OCI-LY1 (cell line): ENCODE measurements around the gene GCK.

Source experiments
- H2AFZ ChIP-seq: fragments of 200-600 bp; sonication (generic), shearing (Covaris generic); 2 replicates; pipeline ENCODE4 v1.6.0; 2014; ENCODE audit warnings: antibody characterized with exemption, mild to moderate bottlenecking, low read length
- H3F3A ChIP-seq: fragments of 200-600 bp; sonication (generic), shearing (Covaris generic); 2 replicates; pipeline ENCODE4 v1.6.0; 2014; ENCODE audit warnings: mild to moderate bottlenecking, antibody characterized with exemption, low read length, moderate library complexity; ENCODE audit not compliant: insufficient read depth
- H3K27ac ChIP-seq: fragments of 200-600 bp; sonication (generic); 2 replicates; pipeline ENCODE4 v1.5.1; 2014; ENCODE audit warnings: low read length, mixed run types, mild to moderate bottlenecking, low read depth; ENCODE audit not compliant: poor library complexity, severe bottlenecking
- H3K27me3 ChIP-seq: fragments of 200-600 bp; sonication (generic); 2 replicates; pipeline ENCODE4 v1.6.0; 2014; ENCODE audit warnings: antibody characterized with exemption, mild to moderate bottlenecking, low read length, moderate library complexity; ENCODE audit not compliant: insufficient read depth
- H3K36me3 ChIP-seq: fragments of 200-600 bp; sonication (generic); 2 replicates; pipeline ENCODE4 v1.6.1; 2014; ENCODE audit warnings: mild to moderate bottlenecking, antibody characterized with exemption, low read length, moderate library complexity, mixed read lengths; ENCODE audit not compliant: insufficient read depth
- H3K4me1 ChIP-seq: fragments of 200-600 bp; sonication (generic); 2 replicates; pipeline ENCODE4 v1.5.1; 2014; ENCODE audit warnings: mild to moderate bottlenecking, low read length, moderate library complexity; ENCODE audit not compliant: insufficient read depth, severe bottlenecking
- H3K4me2 ChIP-seq: fragments of 200-600 bp; sonication (generic), shearing (Covaris generic); 2 replicates; pipeline ENCODE4 v1.6.1; 2014; ENCODE audit warnings: low read length
- H3K4me3 ChIP-seq: fragments of 200-600 bp; sonication (generic); 2 replicates; pipeline ENCODE4 v1.5.1; 2014; ENCODE audit warnings: low read length, low read depth, mild to moderate bottlenecking, mixed read lengths; ENCODE audit not compliant: poor library complexity, severe bottlenecking
- H3K79me2 ChIP-seq: fragments of 200-600 bp; shearing (Covaris generic); 2 replicates; pipeline ENCODE4 v1.6.1; 2016; ENCODE audit warnings: mixed run types, low read length, mixed read lengths; ENCODE audit not compliant: insufficient read depth
- H3K9ac ChIP-seq: fragments of 200-600 bp; sonication (generic), shearing (Covaris generic); 2 replicates; pipeline ENCODE4 v1.6.1; 2014; ENCODE audit warnings: mild to moderate bottlenecking, low read length, mixed read lengths
- H3K9me2 ChIP-seq: fragments of 200-600 bp; sonication (generic), shearing (Covaris generic); 2 replicates; pipeline ENCODE4 v1.6.1; 2014; ENCODE audit warnings: low read depth, mild to moderate bottlenecking, low read length, mixed read lengths
- H3K9me3 ChIP-seq: fragments of 200-600 bp; shearing (Covaris generic); 2 replicates; pipeline ENCODE4 v1.6.1; 2014; ENCODE audit warnings: low read length, mixed read lengths
- H4K20me1 ChIP-seq: fragments of 200-600 bp; sonication (generic), shearing (Covaris generic); 2 replicates; pipeline ENCODE4 v1.6.0; 2016; ENCODE audit warnings: mild to moderate bottlenecking, low read length; ENCODE audit not compliant: insufficient read depth
- TF ChIP-seq, protein P1 (sequence below): fragments of 200-600 bp; sonication (generic), shearing (Covaris generic); IDR thresholded peaks from 2 replicates; pipeline ENCODE4 v1.5.1; 2017; ENCODE audit warnings: mild to moderate bottlenecking, antibody characterized with exemption, low read length, moderate library complexity, mixed read lengths

Gene GCK

DNA sequence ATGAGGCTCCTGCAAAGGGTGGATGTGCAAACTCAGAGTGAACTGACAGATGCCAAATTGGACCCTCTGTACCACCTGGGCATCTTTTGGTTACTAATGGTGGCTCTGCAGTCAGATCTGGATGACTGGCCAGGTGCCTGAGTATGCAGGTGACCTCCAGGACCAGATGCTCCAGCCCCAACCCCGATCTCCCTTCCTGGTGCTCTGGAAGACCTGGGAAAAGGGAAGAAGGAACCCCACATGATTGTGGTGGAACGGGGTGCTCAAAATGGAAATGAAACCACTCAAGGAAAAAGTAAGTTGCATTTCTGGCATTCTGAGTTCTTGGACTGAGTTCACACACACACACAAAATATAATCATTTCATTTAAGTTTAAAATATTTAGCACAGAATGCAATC is 94.9 kb downstream of the GCK start:
- no peaks in the 10 kb centered on the region for H3K27me3 ChIP-seq
- no peaks in the 10 kb centered on the region for H3K9me3 ChIP-seq
- no peaks in the 10 kb centered on the region for H3K36me3 ChIP-seq
- H3K9ac ChIP-seq, result peak overlapping the region; percentile 61
- H3K4me3 ChIP-seq, result no peak overlapping the region
- peaks cover 12% of the 10 kb centered on the region; the same call in 1 of the 2 replicates for H3F3A ChIP-seq
- no peak overlapping the region for H2AFZ ChIP-seq
- TF ChIP-seq, protein P1, sequence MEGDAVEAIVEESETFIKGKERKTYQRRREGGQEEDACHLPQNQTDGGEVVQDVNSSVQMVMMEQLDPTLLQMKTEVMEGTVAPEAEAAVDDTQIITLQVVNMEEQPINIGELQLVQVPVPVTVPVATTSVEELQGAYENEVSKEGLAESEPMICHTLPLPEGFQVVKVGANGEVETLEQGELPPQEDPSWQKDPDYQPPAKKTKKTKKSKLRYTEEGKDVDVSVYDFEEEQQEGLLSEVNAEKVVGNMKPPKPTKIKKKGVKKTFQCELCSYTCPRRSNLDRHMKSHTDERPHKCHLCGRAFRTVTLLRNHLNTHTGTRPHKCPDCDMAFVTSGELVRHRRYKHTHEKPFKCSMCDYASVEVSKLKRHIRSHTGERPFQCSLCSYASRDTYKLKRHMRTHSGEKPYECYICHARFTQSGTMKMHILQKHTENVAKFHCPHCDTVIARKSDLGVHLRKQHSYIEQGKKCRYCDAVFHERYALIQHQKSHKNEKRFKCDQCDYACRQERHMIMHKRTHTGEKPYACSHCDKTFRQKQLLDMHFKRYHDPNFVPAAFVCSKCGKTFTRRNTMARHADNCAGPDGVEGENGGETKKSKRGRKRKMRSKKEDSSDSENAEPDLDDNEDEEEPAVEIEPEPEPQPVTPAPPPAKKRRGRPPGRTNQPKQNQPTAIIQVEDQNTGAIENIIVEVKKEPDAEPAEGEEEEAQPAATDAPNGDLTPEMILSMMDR, result no peak
- no peaks in the 10 kb centered on the region for H4K20me1 ChIP-seq
- H3K27ac ChIP-seq, result peak overlapping the region; percentile 96
- H3K4me2 ChIP-seq, result 0 out of 2 replicates have a peak overlapping the region, but pooled peaks have one; percentile 44
- no peaks in the 10 kb centered on the region for H3K9me2 ChIP-seq
- H3K4me1 ChIP-seq, result peaks cover 72% of the 10 kb centered on the region
- H3K79me2 ChIP-seq, result no peaks in the 10 kb centered on the region
